Measurements from ENCODE around the gene EYS.

The EYS gene

GRCh38 chr6:65627015-65627414 lies 80.0 kb downstream of the EYS start:
- TF ChIP-seq RARB (CRISPR knock-in tag; IDR thresholded peaks at IDR 0.05) (no peak), ARNTL (CRISPR knock-in tag; IDR thresholded peaks at IDR 0.05; ENCODE audit: borderline replicate concordance, low read depth) (no peak), TCF4 (CRISPR knock-in tag; IDR thresholded peaks at IDR 0.05; ENCODE audit: borderline replicate concordance) (no peak), ESRRG (CRISPR knock-in tag; IDR thresholded peaks at IDR 0.05) (no peak), TOX (CRISPR knock-in tag; IDR thresholded peaks at IDR 0.05; ENCODE audit: borderline replicate concordance) (no peak), PPARA (CRISPR knock-in tag; IDR thresholded peaks at IDR 0.05; ENCODE audit: borderline replicate concordance) (no peak), SNAI2 (CRISPR knock-in tag; IDR thresholded peaks at IDR 0.05) (no peak), ZNF70 (CRISPR knock-in tag; IDR thresholded peaks at IDR 0.05) (no peak), ZNF8 (CRISPR knock-in tag; IDR thresholded peaks at IDR 0.05) (no peak), GLIS3 (CRISPR knock-in tag; IDR thresholded peaks at IDR 0.05) (no peak), ISL1 (CRISPR knock-in tag; IDR thresholded peaks at IDR 0.05) (no peak), PATZ1 (CRISPR knock-in tag; IDR thresholded peaks at IDR 0.05; ENCODE audit: borderline replicate concordance) (no peak), ZFP30 (CRISPR knock-in tag; IDR thresholded peaks at IDR 0.05) (no peak), CSRNP3 (CRISPR knock-in tag; IDR thresholded peaks at IDR 0.05) (no peak), OSR1 (CRISPR knock-in tag; IDR thresholded peaks at IDR 0.05) (no peak), ZC3H10 (CRISPR knock-in tag; IDR thresholded peaks at IDR 0.05) (no peak), CSDC2 (CRISPR knock-in tag; IDR thresholded peaks at IDR 0.05) (no peak), ZFP3 (CRISPR knock-in tag; IDR thresholded peaks at IDR 0.05) (no peak)
- ATAC-seq, result no peak

GRCh38 chr6:65623566-65623965 lies 83.5 kb downstream of the EYS start:
- ATAC-seq, result no peak
- TF ChIP-seq ZNF70 (CRISPR knock-in tag; IDR thresholded peaks at IDR 0.05) (no peak), OSR1 (CRISPR knock-in tag; IDR thresholded peaks at IDR 0.05) (no peak), RARB (CRISPR knock-in tag; IDR thresholded peaks at IDR 0.05) (no peak), ISL1 (CRISPR knock-in tag; IDR thresholded peaks at IDR 0.05) (no peak), TSHZ2 (CRISPR knock-in tag; IDR thresholded peaks at IDR 0.05) (no peak), ZFP30 (CRISPR knock-in tag; IDR thresholded peaks at IDR 0.05) (no peak), CREB5 (CRISPR knock-in tag; IDR thresholded peaks at IDR 0.05; ENCODE audit: low read depth) (no peak), ZNF8 (CRISPR knock-in tag; IDR thresholded peaks at IDR 0.05) (no peak), TOX (CRISPR knock-in tag; IDR thresholded peaks at IDR 0.05; ENCODE audit: borderline replicate concordance) (no peak), POU6F1 (CRISPR knock-in tag; IDR thresholded peaks at IDR 0.05; ENCODE audit: borderline replicate concordance, low read depth) (no peak), BACH2 (CRISPR knock-in tag; IDR thresholded peaks at IDR 0.05; ENCODE audit: borderline replicate concordance) (no peak), ARNTL (CRISPR knock-in tag; IDR thresholded peaks at IDR 0.05; ENCODE audit: borderline replicate concordance, low read depth) (no peak), ESRRG (CRISPR knock-in tag; IDR thresholded peaks at IDR 0.05) (no peak), ZNF565 (CRISPR knock-in tag; conservative IDR thresholded peaks at IDR 0.05; ENCODE audit: low read depth) (no peak), ZFP3 (CRISPR knock-in tag; IDR thresholded peaks at IDR 0.05) (no peak), ZC3H10 (CRISPR knock-in tag; IDR thresholded peaks at IDR 0.05) (no peak)

All from SK-N-SH treated with all-trans-retinoic acid at 6 μM for 48 hours (cell line).